Astrocyte (in vitro differentiated cells and primary cell): ENCODE results near the gene NCOA1. TPM values are rescaled to one million over a fixed set of nuclear protein-coding genes. Genes with fewer than 3 reads are reported as not detected.
A peak's percentile ranks its signal among the peaks of the same experiment; 100 is the strongest.

Source experiments
- DNase-seq: peaks from one replicate; pipeline ENCODE4 v3.0.0-alpha.2; 2010; ENCODE audit warnings: low read depth
- FAIRE-seq: peaks from 2 replicates; lab custom pipeline; 2011; peaks lifted over from hg19 to GRCh38; lab: Jason Lieb, UNC
- H2AFZ ChIP-seq: 2 replicates; pipeline ENCODE4 v1.6.0; 2012; ENCODE audit warnings: low read depth, low read length, inconsistent platforms
- H3K27ac ChIP-seq: 2 replicates; pipeline ENCODE4 v1.5.1; 2011; ENCODE audit warnings: low read depth, low read length, inconsistent platforms
- H3K27me3 ChIP-seq: 2 replicates; pipeline ENCODE4 v1.6.0; 2011; ENCODE audit warnings: low read length, inconsistent platforms; ENCODE audit not compliant: insufficient read depth
- H3K36me3 ChIP-seq: 2 replicates; pipeline ENCODE4 v1.5.1; 2011; ENCODE audit warnings: low read length, inconsistent platforms; ENCODE audit not compliant: insufficient read depth
- H3K4me1 ChIP-seq: 2 replicates; pipeline ENCODE4 v1.5.1; 2011; ENCODE audit warnings: low read length, inconsistent platforms; ENCODE audit not compliant: insufficient read depth
- H3K4me2 ChIP-seq: 2 replicates; pipeline ENCODE4 v1.6.0; 2012; ENCODE audit warnings: low read length, inconsistent platforms
- H3K4me3 ChIP-seq: 2 replicates; pipeline ENCODE4 v1.5.1; 2011; ENCODE audit warnings: low read depth, mild to moderate bottlenecking, low read length, inconsistent platforms; ENCODE audit not compliant: insufficient read depth
- H3K79me2 ChIP-seq: 2 replicates; pipeline ENCODE4 v1.6.0; 2012; ENCODE audit warnings: mild to moderate bottlenecking, low read length, inconsistent platforms; ENCODE audit not compliant: insufficient read depth
- H3K9ac ChIP-seq: 2 replicates; pipeline ENCODE4 v1.6.0; 2012; ENCODE audit warnings: mild to moderate bottlenecking, low read length, inconsistent platforms
- H3K9me3 ChIP-seq: 2 replicates; pipeline ENCODE4 v1.5.1; 2012; ENCODE audit warnings: low read depth, mild to moderate bottlenecking, low read length, inconsistent platforms; ENCODE audit not compliant: insufficient read depth
- H4K20me1 ChIP-seq: 2 replicates; pipeline ENCODE4 v1.6.0; 2012; ENCODE audit warnings: low read length, inconsistent platforms; ENCODE audit not compliant: insufficient read depth
- H3K27ac Mint-ChIP-seq: one replicate; pipeline ENCODE4 v1.8.0; 2021; ENCODE audit warnings: mild to moderate bottlenecking, mixed read lengths; ENCODE audit not compliant: unreplicated experiment
- H3K27me3 Mint-ChIP-seq: one replicate; pipeline ENCODE4 v1.8.0; 2021; ENCODE audit warnings: low read depth, mixed read lengths; ENCODE audit not compliant: unreplicated experiment
- H3K36me3 Mint-ChIP-seq: one replicate; pipeline ENCODE4 v1.8.0; 2021; ENCODE audit warnings: low read depth, mixed read lengths; ENCODE audit not compliant: unreplicated experiment
- H3K4me1 Mint-ChIP-seq: one replicate; pipeline ENCODE4 v1.8.0; 2021; ENCODE audit warnings: low read depth, mixed read lengths; ENCODE audit not compliant: unreplicated experiment
- H3K4me3 Mint-ChIP-seq: one replicate; pipeline ENCODE4 v1.8.0; 2021; ENCODE audit warnings: mild to moderate bottlenecking, moderate library complexity, mixed read lengths; ENCODE audit not compliant: unreplicated experiment
- H3K9me3 Mint-ChIP-seq: one replicate; pipeline ENCODE4 v1.8.0; 2021; ENCODE audit warnings: mild to moderate bottlenecking, mixed read lengths; ENCODE audit not compliant: unreplicated experiment
- CTCF ChIP-seq: IDR thresholded peaks from 2 replicates; pipeline ENCODE4 v1.5.1; 2011; ENCODE audit warnings: low read depth, mild to moderate bottlenecking, inconsistent platforms, low read length, moderate library complexity; ENCODE audit not compliant: insufficient read depth
- EZH2 ChIP-seq: IDR thresholded peaks from 2 replicates; pipeline ENCODE4 v1.6.1; 2012; ENCODE audit warnings: mild to moderate bottlenecking, low read length, inconsistent platforms; ENCODE audit not compliant: insufficient read depth
- total RNA-seq: library from RNA; stranded (reverse); gene quantifications from 2 replicates; pipeline ENCODE4 v1.2.1, GENCODE V29; 2021

The NCOA1 gene
- total RNA-seq, 1 donor from 2014 or later: 14.7 TPM

- Histone ChIP-seq H3K36me3 (no peaks in the 10 kb centered on the region), H4K20me1 (peaks cover 43% of the 10 kb centered on the region), H3K4me1 (peaks cover 16% of the 10 kb centered on the region), H3K9ac (peak overlapping the region; percentile 81), H3K27ac (no peak overlapping the region), H3K4me3 (peak overlapping the region; percentile 66), H3K9me3 (no peaks in the 10 kb centered on the region), H2AFZ (peak overlapping the region; percentile 83), H3K27me3 (no peaks in the 10 kb centered on the region), H3K79me2 (peaks cover 48% of the 10 kb centered on the region), H3K4me2 (peak overlapping the region; percentile 87)
- Mint-ChIP-seq H3K4me3 (peak overlapping the region; percentile 84), H3K9me3 (no peaks in the 10 kb centered on the region), H3K4me1 (peaks cover 17% of the 10 kb centered on the region), H3K27ac (peak overlapping the region; percentile 13), H3K36me3 (no peaks in the 10 kb centered on the region), H3K27me3 (no peaks in the 10 kb centered on the region)
- DNase-seq (peak; percentile 10), FAIRE-seq (no peak)
- no peak for TF ChIP-seq CTCF
Measured at GRCh38 chr2:24492421-24493279, 1.6 kb downstream of the NCOA1 start.

GRCh38 chr2:24493713-24494112 lies 2.7 kb downstream of the NCOA1 start:
- peaks cover 48% of the 10 kb centered on the region for H3K79me2 ChIP-seq
- H3K27ac ChIP-seq: no peak overlapping the region
- H2AFZ ChIP-seq: no peak overlapping the region
- no peak overlapping the region for H3K9ac ChIP-seq
- peaks cover 17% of the 10 kb centered on the region for H3K4me1 Mint-ChIP-seq
- H3K27ac Mint-ChIP-seq: no peak overlapping the region
- TF ChIP-seq CTCF (no peak), EZH2 (no peak)
- no peaks in the 10 kb centered on the region for H3K27me3 ChIP-seq
- peaks cover 48% of the 10 kb centered on the region for H4K20me1 ChIP-seq
- no peaks in the 10 kb centered on the region for H3K9me3 ChIP-seq
- no peaks in the 10 kb centered on the region for H3K36me3 Mint-ChIP-seq
- H3K4me2 ChIP-seq: no peak overlapping the region
- no peaks in the 10 kb centered on the region for H3K36me3 ChIP-seq
- no peak overlapping the region for H3K4me3 ChIP-seq
- H3K4me1 ChIP-seq: peaks cover 16% of the 10 kb centered on the region
- FAIRE-seq (no peak), DNase-seq (no peak)
- H3K27me3 Mint-ChIP-seq: no peaks in the 10 kb centered on the region
- no peak overlapping the region for H3K4me3 Mint-ChIP-seq
- no peaks in the 10 kb centered on the region for H3K9me3 Mint-ChIP-seq

GRCh38 chr2:24494410-24494809 lies 3.4 kb downstream of the NCOA1 start:
- peaks cover 16% of the 10 kb centered on the region for H3K4me1 ChIP-seq
- H3K36me3 ChIP-seq: no peaks in the 10 kb centered on the region
- FAIRE-seq (no peak), DNase-seq (no peak)
- H3K4me2 ChIP-seq: no peak overlapping the region
- peaks cover 17% of the 10 kb centered on the region for H3K4me1 Mint-ChIP-seq
- H2AFZ ChIP-seq: no peak overlapping the region
- H4K20me1 ChIP-seq: peaks cover 52% of the 10 kb centered on the region
- H3K27me3 Mint-ChIP-seq: no peaks in the 10 kb centered on the region
- H3K9me3 ChIP-seq: no peaks in the 10 kb centered on the region
- no peak overlapping the region for H3K4me3 ChIP-seq
- H3K79me2 ChIP-seq: peaks cover 50% of the 10 kb centered on the region
- H3K27me3 ChIP-seq: no peaks in the 10 kb centered on the region
- H3K36me3 Mint-ChIP-seq: no peaks in the 10 kb centered on the region
- no peak overlapping the region for H3K9ac ChIP-seq
- no peak overlapping the region for H3K27ac ChIP-seq
- TF ChIP-seq EZH2 (no peak), CTCF (no peak)
- H3K4me3 Mint-ChIP-seq: no peak overlapping the region
- no peak overlapping the region for H3K27ac Mint-ChIP-seq
- H3K9me3 Mint-ChIP-seq: no peaks in the 10 kb centered on the region
